ENCODE data around the gene AUNIP.

The AUNIP gene

DNA sequence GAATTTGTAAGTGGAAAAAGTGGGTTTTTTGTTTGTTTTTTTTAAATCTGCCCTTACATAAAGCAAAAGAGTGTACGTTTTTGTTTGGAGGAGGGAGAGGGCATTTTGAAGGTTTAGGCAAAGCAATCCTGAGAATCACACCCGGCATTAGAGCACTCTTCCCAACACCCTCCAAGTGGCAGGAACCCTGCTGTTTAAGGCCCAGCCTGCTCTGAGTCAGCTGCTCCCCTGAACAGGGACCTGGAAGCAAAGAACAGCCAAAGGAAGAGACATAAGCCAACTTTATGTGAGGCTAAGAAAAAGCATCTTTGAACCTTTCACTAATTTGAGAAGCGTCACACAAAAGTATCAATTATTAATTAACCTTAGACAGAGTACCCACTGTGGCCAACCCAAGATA, 22.6 kb downstream of the AUNIP start:
- H3K9me3 ChIP-seq (ENCODE audit: control insufficient read depth, low read length), result no peaks in the 10 kb centered on the region
- no peaks in the 10 kb centered on the region for H3K36me3 ChIP-seq (ENCODE audit: control insufficient read depth, insufficient read depth, low read length)
- no peaks in the 10 kb centered on the region for H3K4me1 ChIP-seq
- no peak overlapping the region for H3K4me3 ChIP-seq (ENCODE audit: low read depth, low read length)
- H3K4me2 ChIP-seq (ENCODE audit: low read length), result no peak overlapping the region
- no peak overlapping the region for H3K9ac ChIP-seq
- TF ChIP-seq, protein P1, sequence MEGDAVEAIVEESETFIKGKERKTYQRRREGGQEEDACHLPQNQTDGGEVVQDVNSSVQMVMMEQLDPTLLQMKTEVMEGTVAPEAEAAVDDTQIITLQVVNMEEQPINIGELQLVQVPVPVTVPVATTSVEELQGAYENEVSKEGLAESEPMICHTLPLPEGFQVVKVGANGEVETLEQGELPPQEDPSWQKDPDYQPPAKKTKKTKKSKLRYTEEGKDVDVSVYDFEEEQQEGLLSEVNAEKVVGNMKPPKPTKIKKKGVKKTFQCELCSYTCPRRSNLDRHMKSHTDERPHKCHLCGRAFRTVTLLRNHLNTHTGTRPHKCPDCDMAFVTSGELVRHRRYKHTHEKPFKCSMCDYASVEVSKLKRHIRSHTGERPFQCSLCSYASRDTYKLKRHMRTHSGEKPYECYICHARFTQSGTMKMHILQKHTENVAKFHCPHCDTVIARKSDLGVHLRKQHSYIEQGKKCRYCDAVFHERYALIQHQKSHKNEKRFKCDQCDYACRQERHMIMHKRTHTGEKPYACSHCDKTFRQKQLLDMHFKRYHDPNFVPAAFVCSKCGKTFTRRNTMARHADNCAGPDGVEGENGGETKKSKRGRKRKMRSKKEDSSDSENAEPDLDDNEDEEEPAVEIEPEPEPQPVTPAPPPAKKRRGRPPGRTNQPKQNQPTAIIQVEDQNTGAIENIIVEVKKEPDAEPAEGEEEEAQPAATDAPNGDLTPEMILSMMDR (IDR thresholded peaks at IDR 0.05), result no peak
- H2AFZ ChIP-seq, result no peak overlapping the region
- H3K27ac ChIP-seq, result no peak overlapping the region
- no peaks in the 10 kb centered on the region for H3K79me2 ChIP-seq
- H3K27me3 ChIP-seq (ENCODE audit: control insufficient read depth, insufficient read depth, low read length), result no peaks in the 10 kb centered on the region

- H3K79me2 ChIP-seq, result no peaks in the 10 kb centered on the region
- H3K27ac ChIP-seq, result no peak overlapping the region
- TF ChIP-seq, protein P1 (IDR thresholded peaks at IDR 0.05), result no peak
- H3K36me3 ChIP-seq (ENCODE audit: control insufficient read depth, insufficient read depth, low read length), result no peaks in the 10 kb centered on the region
- H3K9me3 ChIP-seq (ENCODE audit: control insufficient read depth, low read length), result no peaks in the 10 kb centered on the region
- no peak overlapping the region for H2AFZ ChIP-seq
- H3K4me1 ChIP-seq, result no peaks in the 10 kb centered on the region
- H3K27me3 ChIP-seq (ENCODE audit: control insufficient read depth, insufficient read depth, low read length), result no peaks in the 10 kb centered on the region
- H3K9ac ChIP-seq, result no peak overlapping the region
- H3K4me3 ChIP-seq (ENCODE audit: low read depth, low read length), result no peak overlapping the region
- H3K4me2 ChIP-seq (ENCODE audit: low read length), result no peak overlapping the region
Observed at GRCh38 chr1:25834894-25835293, 24.4 kb downstream of the AUNIP start.

DNA sequence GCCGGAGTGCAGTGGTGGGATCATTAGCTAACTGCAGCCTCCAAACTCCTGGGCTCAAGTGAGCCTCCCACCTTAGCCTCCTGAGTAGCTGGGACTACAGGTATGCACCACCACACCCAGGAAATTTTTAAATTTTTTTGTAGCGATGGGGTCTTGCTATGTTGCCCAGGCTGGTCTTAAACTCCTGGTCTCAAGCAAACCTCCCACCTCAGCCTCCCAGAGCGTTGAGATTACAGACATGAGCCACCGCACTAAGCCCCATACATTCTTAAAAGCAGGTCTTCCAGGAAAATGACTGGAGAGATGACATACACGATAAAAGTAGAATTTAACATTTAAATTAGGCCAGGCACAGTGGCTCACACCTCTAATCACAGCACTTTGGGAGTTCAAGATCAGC, 26.1 kb downstream of the AUNIP start:
- Histone ChIP-seq H3K4me1 (no peaks in the 10 kb centered on the region), H2AFZ (no peak overlapping the region), H3K27ac (no peak overlapping the region), H3K36me3 (ENCODE audit: control insufficient read depth, insufficient read depth, low read length) (no peaks in the 10 kb centered on the region), H3K4me2 (ENCODE audit: low read length) (no peak overlapping the region), H3K27me3 (ENCODE audit: control insufficient read depth, insufficient read depth, low read length) (no peaks in the 10 kb centered on the region), H3K9me3 (ENCODE audit: control insufficient read depth, low read length) (no peaks in the 10 kb centered on the region), H3K4me3 (ENCODE audit: low read depth, low read length) (no peak overlapping the region), H3K9ac (no peak overlapping the region), H3K79me2 (no peaks in the 10 kb centered on the region)
- TF ChIP-seq, protein P1 (IDR thresholded peaks at IDR 0.05), result no peak

- Histone ChIP-seq H3K4me1 (no peaks in the 10 kb centered on the region), H3K9me3 (ENCODE audit: control insufficient read depth, low read length) (no peaks in the 10 kb centered on the region), H3K4me2 (ENCODE audit: low read length) (no peak overlapping the region), H2AFZ (no peak overlapping the region), H3K27me3 (ENCODE audit: control insufficient read depth, insufficient read depth, low read length) (no peaks in the 10 kb centered on the region), H3K9ac (no peak overlapping the region), H3K27ac (no peak overlapping the region), H3K36me3 (ENCODE audit: control insufficient read depth, insufficient read depth, low read length) (no peaks in the 10 kb centered on the region), H3K4me3 (ENCODE audit: low read depth, low read length) (no peak overlapping the region), H3K79me2 (no peaks in the 10 kb centered on the region)
- TF ChIP-seq, protein P1 (IDR thresholded peaks at IDR 0.05), result no peak
Observed at GRCh38 chr1:25832336-25833037, 26.8 kb downstream of the AUNIP start.

DNA sequence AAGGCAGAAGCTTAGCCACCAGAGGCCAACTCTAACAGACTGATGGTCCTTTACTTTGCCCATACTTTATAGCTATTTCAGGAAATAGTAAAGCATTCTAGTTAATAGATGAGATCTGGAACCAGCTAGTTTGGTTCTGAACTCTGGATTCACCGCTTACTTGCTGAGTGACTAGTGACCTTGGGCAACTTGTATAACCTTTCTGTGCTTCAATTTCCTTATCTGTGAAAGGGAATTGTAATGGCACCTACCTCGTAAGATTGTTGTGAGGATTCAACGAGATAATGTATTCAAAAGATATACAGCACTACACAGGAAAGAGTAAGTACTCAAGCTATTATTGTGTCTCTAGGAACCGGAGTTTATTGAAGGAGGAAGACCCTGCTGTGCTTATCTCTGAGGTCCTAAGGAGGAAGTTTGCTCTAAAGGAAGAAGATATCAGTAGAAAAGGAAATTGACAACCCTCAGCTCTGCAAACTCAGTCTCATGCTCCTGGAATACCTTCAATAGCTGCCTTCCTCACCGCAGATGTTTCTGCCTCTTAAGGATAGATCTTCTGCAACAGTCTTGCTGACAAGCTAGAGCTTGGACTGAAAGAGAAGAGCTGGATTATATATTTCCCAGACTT, 27.6 kb downstream of the AUNIP start:
- no peak overlapping the region for H3K27ac ChIP-seq
- no peak overlapping the region for H2AFZ ChIP-seq
- peaks cover 5% of the 10 kb centered on the region for H3K4me1 ChIP-seq
- H3K9me3 ChIP-seq (ENCODE audit: control insufficient read depth, low read length), result no peaks in the 10 kb centered on the region
- H3K4me2 ChIP-seq (ENCODE audit: low read length), result no peak overlapping the region
- no peaks in the 10 kb centered on the region for H3K36me3 ChIP-seq (ENCODE audit: control insufficient read depth, insufficient read depth, low read length)
- H3K27me3 ChIP-seq (ENCODE audit: control insufficient read depth, insufficient read depth, low read length), result no peaks in the 10 kb centered on the region
- TF ChIP-seq, protein P1 (IDR thresholded peaks at IDR 0.05), result no peak
- H3K4me3 ChIP-seq (ENCODE audit: low read depth, low read length), result no peak overlapping the region
- H3K9ac ChIP-seq, result no peak overlapping the region
- H3K79me2 ChIP-seq, result no peaks in the 10 kb centered on the region

All from parathyroid adenoma (tissue), 2 donors.